GM12873 (cell line): Measurements from ENCODE around the gene GNPTAB.

Experiments used
- CTCF ChIP-seq: IDR thresholded peaks from 2 replicates; pipeline ENCODE4 v1.5.1; 2012; ENCODE audit warnings: low read depth, mild to moderate bottlenecking, moderate library complexity, low read length, control low read depth; ENCODE audit not compliant: insufficient read depth; ENCODE audit errors: missing control alignments

Gene GNPTAB

GRCh38 chr12:101707131-101707782 is 123.5 kb downstream of the GNPTAB start:
- TF ChIP-seq CTCF: no peak

GRCh38 chr12:101706403-101706802 is 124.4 kb downstream of the GNPTAB start:
- TF ChIP-seq CTCF: no peak

- no peak for TF ChIP-seq CTCF
Observed at GRCh38 chr12:101703487-101703886, 127.3 kb downstream of the GNPTAB start.

- no peak for TF ChIP-seq CTCF
Observed at GRCh38 chr12:101700299-101700820, 130.4 kb downstream of the GNPTAB start.

- peak; percentile 3 for TF ChIP-seq CTCF
Observed at GRCh38 chr12:101698800-101699347, 131.9 kb downstream of the GNPTAB start.

GRCh38 chr12:101697930-101698799 is 132.6 kb downstream of the GNPTAB start:
- TF ChIP-seq CTCF: no peak
